ENCODE results near the gene NOTO.

Gene NOTO

DNA sequence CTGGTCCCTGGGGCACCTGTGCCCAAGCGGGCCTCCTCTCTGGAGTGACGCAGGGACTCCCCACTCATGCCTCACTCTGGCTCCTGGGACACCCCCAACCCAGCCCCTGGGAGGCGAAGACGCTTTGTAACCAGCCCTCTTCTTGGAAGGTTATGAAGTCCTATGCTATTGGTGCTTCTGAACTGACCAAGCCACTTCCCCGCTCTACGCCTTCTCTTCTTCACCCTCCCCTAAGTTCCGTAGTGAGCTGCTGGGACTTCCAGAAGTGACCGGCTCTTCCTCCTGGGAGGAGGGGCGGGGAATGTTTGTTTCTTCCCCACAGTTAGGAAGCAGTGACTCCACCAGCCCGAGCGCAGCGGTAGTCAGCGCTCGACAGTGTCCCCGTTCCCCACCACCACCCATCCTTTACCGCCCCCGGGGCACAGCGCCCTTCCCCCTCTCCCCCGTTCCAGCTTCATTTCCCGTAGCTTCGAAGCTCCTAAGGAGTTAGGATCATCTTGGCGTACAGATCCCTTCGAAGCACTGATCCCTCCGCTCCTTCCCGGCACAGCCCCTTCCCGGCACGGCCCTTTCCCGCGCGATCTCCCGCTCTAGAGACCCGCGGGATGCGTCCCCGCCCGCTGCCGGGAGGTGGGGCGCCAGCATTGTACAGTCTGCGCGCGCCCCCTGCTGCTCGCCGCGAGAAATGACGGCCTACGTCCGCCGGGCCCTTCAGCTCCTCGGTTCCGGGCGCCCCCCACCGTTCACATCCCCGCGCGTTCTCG is 25.3 kb upstream of the NOTO start:
- H3K4me3 ChIP-seq (ENCODE audit: insufficient read depth in 1 of 2, low read depth in 1 of 2, low read length in 2 of 2), result peak overlapping the region; percentile 58 to 86
- no peak overlapping the region for H2BK120ac ChIP-seq (ENCODE audit: low read depth, low read length)
- peak overlapping the region; percentile 25 to 65 for H2BK12ac ChIP-seq (ENCODE audit: low read length in 2 of 2)
- 2% methylated on average over 53 of the region's 56 CpGs for whole genome bisulfite sequencing
- H4K8ac ChIP-seq (ENCODE audit: low read length), result peak overlapping the region; percentile 92
- DNase-seq, result peak; percentile 87
- no peaks in the 10 kb centered on the region for H3K9me3 ChIP-seq (ENCODE audit: control insufficient read depth, low read length)
- H3K27ac ChIP-seq (ENCODE audit: low read length, poor library complexity, severe bottlenecking), result no peak overlapping the region
- H3K4ac ChIP-seq (ENCODE audit: low read depth in 1 of 2, low read length in 2 of 2), result peak overlapping the region in 1 of 2 experiments; percentile 64
- H3K14ac ChIP-seq (ENCODE audit: low read length in 2 of 2), result no peak overlapping the region
- H3K4me1 ChIP-seq (ENCODE audit: control insufficient read depth, insufficient read depth, low read depth, low read length), result peaks cover 20% of the 10 kb centered on the region
- H2BK5ac ChIP-seq (ENCODE audit: low read depth, low read length, poor library complexity, severe bottlenecking), result no peak overlapping the region
- no peak overlapping the region for H3K23ac ChIP-seq (ENCODE audit: low read length in 2 of 2)
- peak overlapping the region; percentile 80 for H3K9ac ChIP-seq (ENCODE audit: low read length)
- H3K79me1 ChIP-seq (replicated peaks; ENCODE audit: low read length, poor library complexity, severe bottlenecking), result no peaks in the 10 kb centered on the region
- H2AK5ac ChIP-seq (ENCODE audit: low read length, severe bottlenecking), result no peak overlapping the region
- H2BK15ac ChIP-seq (ENCODE audit: low read depth, poor library complexity, severe bottlenecking), result peak overlapping the region; percentile 70
- peak overlapping the region; percentile 67 to 83 for H3K18ac ChIP-seq (ENCODE audit: low read depth in 1 of 2, low read length in 2 of 2)
- no peaks in the 10 kb centered on the region for H3K36me3 ChIP-seq (ENCODE audit: control insufficient read depth in 1 of 2, insufficient read depth in 2 of 2, low read depth in 1 of 2, low read length in 2 of 2)
- peak overlapping the region; percentile 51 for H2AFZ ChIP-seq (ENCODE audit: low read depth, low read length)
- peak overlapping the region; percentile 15 for H4K91ac ChIP-seq (ENCODE audit: low read length)
- H3K4me2 ChIP-seq (ENCODE audit: low read length, poor library complexity, severe bottlenecking), result peak overlapping the region; percentile 96
- peaks cover 59 to 60% of the 10 kb centered on the region in 2 experiments for H3K27me3 ChIP-seq (ENCODE audit: control insufficient read depth in 1 of 2, insufficient read depth in 1 of 2, low read length in 2 of 2)

GRCh38 chr2:73177645-73178255 is 24.6 kb upstream of the NOTO start:
- H3K27ac ChIP-seq (ENCODE audit: low read length, poor library complexity, severe bottlenecking), result no peak overlapping the region
- H3K4me2 ChIP-seq (ENCODE audit: low read length, poor library complexity, severe bottlenecking), result peak overlapping the region; percentile 42
- H3K4me3 ChIP-seq (ENCODE audit: insufficient read depth in 1 of 2, low read depth in 1 of 2, low read length in 2 of 2), result peak overlapping the region in 1 of 2 experiments; percentile 86
- H2BK12ac ChIP-seq (ENCODE audit: low read length in 2 of 2), result no peak overlapping the region
- no peaks in the 10 kb centered on the region for H3K79me1 ChIP-seq (replicated peaks; ENCODE audit: low read length, poor library complexity, severe bottlenecking)
- H3K23ac ChIP-seq (ENCODE audit: low read length in 2 of 2), result no peak overlapping the region
- no peak overlapping the region for H3K14ac ChIP-seq (ENCODE audit: low read length in 2 of 2)
- H3K18ac ChIP-seq (ENCODE audit: low read depth in 1 of 2, low read length in 2 of 2), result no peak overlapping the region
- WGBS, result 25% methylated on average over 8 of the region's 12 CpGs
- H3K4ac ChIP-seq (ENCODE audit: low read depth in 1 of 2, low read length in 2 of 2), result no peak overlapping the region
- H2AK5ac ChIP-seq (ENCODE audit: low read length, severe bottlenecking), result no peak overlapping the region
- peaks cover 59 to 60% of the 10 kb centered on the region in 2 experiments for H3K27me3 ChIP-seq (ENCODE audit: control insufficient read depth in 1 of 2, insufficient read depth in 1 of 2, low read length in 2 of 2)
- peaks cover 20% of the 10 kb centered on the region for H3K4me1 ChIP-seq (ENCODE audit: control insufficient read depth, insufficient read depth, low read depth, low read length)
- no peak overlapping the region for H2BK120ac ChIP-seq (ENCODE audit: low read depth, low read length)
- no peaks in the 10 kb centered on the region for H3K36me3 ChIP-seq (ENCODE audit: control insufficient read depth in 1 of 2, insufficient read depth in 2 of 2, low read depth in 1 of 2, low read length in 2 of 2)
- H3K9me3 ChIP-seq (ENCODE audit: control insufficient read depth, low read length), result no peaks in the 10 kb centered on the region
- H2AFZ ChIP-seq (ENCODE audit: low read depth, low read length), result no peak overlapping the region
- peak overlapping the region; percentile 38 for H3K9ac ChIP-seq (ENCODE audit: low read length)
- no peak overlapping the region for H4K91ac ChIP-seq (ENCODE audit: low read length)
- H2BK15ac ChIP-seq (ENCODE audit: low read depth, poor library complexity, severe bottlenecking), result no peak overlapping the region
- no peak for DNase-seq
- no peak overlapping the region for H2BK5ac ChIP-seq (ENCODE audit: low read depth, low read length, poor library complexity, severe bottlenecking)
- no peak overlapping the region for H4K8ac ChIP-seq (ENCODE audit: low read length)

DNA sequence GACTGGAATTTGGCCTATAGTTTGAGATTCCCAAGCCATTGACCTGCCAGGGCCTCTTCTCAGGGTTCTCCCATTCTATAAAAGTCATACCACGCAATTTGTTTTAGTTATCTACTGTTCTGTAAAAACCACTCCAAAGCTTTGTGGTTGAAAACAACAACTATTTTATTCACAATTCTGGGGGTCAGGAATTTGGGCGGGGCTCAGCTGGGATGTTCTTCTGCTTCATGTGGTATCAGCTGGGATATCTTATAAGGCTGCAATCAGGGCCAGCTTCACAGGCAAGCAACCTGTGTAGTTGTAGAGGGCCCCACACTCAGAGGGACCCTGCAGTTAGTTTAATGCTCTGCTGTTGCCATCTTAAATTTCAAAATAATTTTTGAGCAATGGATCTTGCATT is 16.4 kb upstream of the NOTO start:
- Histone ChIP-seq H3K4me1 (ENCODE audit: control insufficient read depth, insufficient read depth, low read depth, low read length) (no peaks in the 10 kb centered on the region), H3K4me3 (ENCODE audit: insufficient read depth in 1 of 2, low read depth in 1 of 2, low read length in 2 of 2) (no peak overlapping the region), H4K91ac (ENCODE audit: low read length) (no peak overlapping the region), H2BK15ac (ENCODE audit: low read depth, poor library complexity, severe bottlenecking) (no peak overlapping the region), H2AFZ (ENCODE audit: low read depth, low read length) (no peak overlapping the region), H3K4me2 (ENCODE audit: low read length, poor library complexity, severe bottlenecking) (no peak overlapping the region), H3K27me3 (ENCODE audit: control insufficient read depth in 1 of 2, insufficient read depth in 1 of 2, low read length in 2 of 2) (peaks cover 49 to 66% of the 10 kb centered on the region in 2 experiments), H4K8ac (ENCODE audit: low read length) (no peak overlapping the region), H2BK12ac (ENCODE audit: low read length in 2 of 2) (no peak overlapping the region), H2AK5ac (ENCODE audit: low read length, severe bottlenecking) (no peak overlapping the region), H3K18ac (ENCODE audit: low read depth in 1 of 2, low read length in 2 of 2) (no peak overlapping the region), H3K9ac (ENCODE audit: low read length) (no peak overlapping the region), H3K36me3 (ENCODE audit: control insufficient read depth in 1 of 2, insufficient read depth in 2 of 2, low read depth in 1 of 2, low read length in 2 of 2) (no peaks in the 10 kb centered on the region), H3K14ac (ENCODE audit: low read length in 2 of 2) (no peak overlapping the region), H2BK5ac (ENCODE audit: low read depth, low read length, poor library complexity, severe bottlenecking) (no peak overlapping the region), H3K27ac (ENCODE audit: low read length, poor library complexity, severe bottlenecking) (no peak overlapping the region), H3K4ac (ENCODE audit: low read depth in 1 of 2, low read length in 2 of 2) (no peak overlapping the region), H3K23ac (ENCODE audit: low read length in 2 of 2) (no peak overlapping the region), H3K79me1 (replicated peaks; ENCODE audit: low read length, poor library complexity, severe bottlenecking) (no peaks in the 10 kb centered on the region), H2BK120ac (ENCODE audit: low read depth, low read length) (no peak overlapping the region), H3K9me3 (ENCODE audit: control insufficient read depth, low read length) (peaks cover 7% of the 10 kb centered on the region)
- 82% methylated on average over 1 of the region's 2 CpGs for WGBS
- DNase-seq, result no peak

DNA sequence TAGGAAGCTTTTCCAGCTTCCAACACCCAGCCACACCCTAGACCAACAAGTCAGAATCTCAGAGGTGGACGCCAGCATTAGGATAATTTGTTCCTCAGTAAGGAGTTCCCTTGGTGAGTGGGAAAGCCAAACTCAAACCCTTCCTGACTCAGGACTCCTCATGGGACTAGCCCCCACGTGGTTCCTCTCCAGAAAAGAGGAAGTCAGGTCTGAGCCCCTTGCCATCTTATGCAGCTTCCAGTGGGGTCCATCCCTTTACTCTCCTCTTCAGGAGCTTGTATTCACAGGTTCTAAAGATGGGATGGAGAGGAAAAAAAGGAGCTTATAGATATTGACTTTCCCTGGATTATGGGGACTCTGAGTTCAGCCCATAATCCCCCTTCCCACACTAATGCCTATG is 14.8 kb upstream of the NOTO start:
- Histone ChIP-seq H3K18ac (ENCODE audit: low read depth in 1 of 2, low read length in 2 of 2) (no peak overlapping the region), H2BK120ac (ENCODE audit: low read depth, low read length) (no peak overlapping the region), H3K79me1 (replicated peaks; ENCODE audit: low read length, poor library complexity, severe bottlenecking) (no peaks in the 10 kb centered on the region), H3K9ac (ENCODE audit: low read length) (no peak overlapping the region), H3K23ac (ENCODE audit: low read length in 2 of 2) (no peak overlapping the region), H2AK5ac (ENCODE audit: low read length, severe bottlenecking) (no peak overlapping the region), H2AFZ (ENCODE audit: low read depth, low read length) (no peak overlapping the region), H3K36me3 (ENCODE audit: control insufficient read depth in 1 of 2, insufficient read depth in 2 of 2, low read depth in 1 of 2, low read length in 2 of 2) (no peaks in the 10 kb centered on the region), H2BK15ac (ENCODE audit: low read depth, poor library complexity, severe bottlenecking) (no peak overlapping the region), H3K9me3 (ENCODE audit: control insufficient read depth, low read length) (peaks cover 7% of the 10 kb centered on the region), H3K4ac (ENCODE audit: low read depth in 1 of 2, low read length in 2 of 2) (no peak overlapping the region), H3K4me2 (ENCODE audit: low read length, poor library complexity, severe bottlenecking) (no peak overlapping the region), H3K27ac (ENCODE audit: low read length, poor library complexity, severe bottlenecking) (no peak overlapping the region), H3K4me1 (ENCODE audit: control insufficient read depth, insufficient read depth, low read depth, low read length) (no peaks in the 10 kb centered on the region), H4K91ac (ENCODE audit: low read length) (no peak overlapping the region), H3K4me3 (ENCODE audit: insufficient read depth in 1 of 2, low read depth in 1 of 2, low read length in 2 of 2) (no peak overlapping the region), H4K8ac (ENCODE audit: low read length) (no peak overlapping the region), H3K14ac (ENCODE audit: low read length in 2 of 2) (no peak overlapping the region), H2BK5ac (ENCODE audit: low read depth, low read length, poor library complexity, severe bottlenecking) (no peak overlapping the region), H2BK12ac (ENCODE audit: low read length in 2 of 2) (no peak overlapping the region), H3K27me3 (ENCODE audit: control insufficient read depth in 1 of 2, insufficient read depth in 1 of 2, low read length in 2 of 2) (peaks cover 54 to 72% of the 10 kb centered on the region in 2 experiments)
- 100% methylated on average over 1 of the region's 2 CpGs for WGBS
- no peak for DNase-seq
